GM12878 (cell line): ENCODE results near the gene C16orf95. TPM values are rescaled to one million over a fixed set of nuclear protein-coding genes. Genes with fewer than 3 reads are reported as not detected.

Source experiments
- ATAC-seq: fragments of 200-7000 bp; cut with Tn5 transposase; 3 replicates; pipeline ENCODE4 v1.9.1; 2020; ENCODE audit warnings: mild to moderate bottlenecking, moderate library complexity
- BruUV-seq: library from RNA; stranded (reverse); fragments of 400-500 nt; replicated peaks from 2 replicates; lab custom pipeline; 2021; lab: Mats Ljungman, UMichigan
- CTCF ChIA-PET: fragments of 300-600 bp; sonication (Branson Sonifier 250); formaldehyde crosslinking; extraction: SDS; loops from one replicate; lab custom pipeline; 2021; ENCODE audit warnings: inconsistent platforms; lab: Yijun Ruan, JAX
- POLR2A ChIA-PET: fragments of 350-600 bp; formaldehyde crosslinking; extraction: SDS; loops from one replicate; lab custom pipeline; 2021; ENCODE audit warnings: inconsistent platforms; lab: Charles Lee
- RAD21 ChIA-PET: fragments of 300-600 bp; sonication (Branson Sonifier 250); formaldehyde crosslinking; loops from one replicate; lab custom pipeline; 2023; ENCODE audit warnings: antibody characterized with exemption; ENCODE audit not compliant: unreplicated experiment; lab: Charles Lee
- SMC1A ChIA-PET: fragments of 300-600 bp; sonication (Branson Sonifier 250); formaldehyde crosslinking; loops from one replicate; lab custom pipeline; 2023; ENCODE audit not compliant: unreplicated experiment, uncharacterized antibody; lab: Charles Lee
- DNase-seq: peaks from one replicate; pipeline ENCODE4 v3.0.0-alpha.2; 2011; ENCODE audit warnings: low read depth, low spot score
- FAIRE-seq: peaks from 3 replicates; lab custom pipeline; 2011; peaks lifted over from hg19 to GRCh38; lab: Jason Lieb, UNC
- H2AFZ ChIP-seq: 2 replicates; pipeline ENCODE4 v1.6.0; 2011; ENCODE audit warnings: low read depth, low read length, control low read depth; ENCODE audit not compliant: control insufficient read depth
- H3K27ac ChIP-seq: 2 replicates; pipeline ENCODE4 v1.5.1; 2011; ENCODE audit warnings: control low read depth; ENCODE audit not compliant: control insufficient read depth, insufficient read depth
- H3K27me3 ChIP-seq, 2 experiments: replicated peaks in 1 of 2; 2 replicates each; pipeline versions ENCODE4 v1.6.0 to v1.6.1; 2011; ENCODE audit warnings: low read length in 1 of 2; ENCODE audit not compliant: control insufficient read depth in 2 of 2, insufficient read depth in 2 of 2
- H3K36me3 ChIP-seq, 2 experiments: 2 replicates each; pipeline ENCODE4 v1.5.1; 2011; ENCODE audit warnings: low read length in 1 of 2; ENCODE audit not compliant: control insufficient read depth in 2 of 2, insufficient read depth in 2 of 2
- H3K4me1 ChIP-seq: 2 replicates; pipeline ENCODE4 v1.6.1; 2011; ENCODE audit warnings: mild to moderate bottlenecking, low read length, moderate library complexity, mixed read lengths; ENCODE audit not compliant: control insufficient read depth, insufficient read depth
- H3K4me2 ChIP-seq: 2 replicates; pipeline ENCODE4 v1.6.0; 2011; ENCODE audit warnings: control low read depth; ENCODE audit not compliant: control insufficient read depth, insufficient read depth
- H3K4me3 ChIP-seq: fragments of 200-600 bp; sonication (generic); 2 replicates; pipeline ENCODE4 v1.5.1; 2016
- H3K79me2 ChIP-seq: 2 replicates; pipeline ENCODE4 v1.6.0; 2011; ENCODE audit warnings: low read length; ENCODE audit not compliant: control insufficient read depth, insufficient read depth
- H3K9ac ChIP-seq: 2 replicates; pipeline ENCODE4 v1.8.0; 2011; ENCODE audit warnings: low read length, control low read depth, mixed read lengths; ENCODE audit not compliant: control insufficient read depth, insufficient read depth
- H3K9me3 ChIP-seq: replicated peaks from 3 replicates; pipeline ENCODE4 v1.5.1; 2011; ENCODE audit warnings: mild to moderate bottlenecking, low read length; ENCODE audit not compliant: control insufficient read depth, insufficient read depth
- H4K20me1 ChIP-seq: 2 replicates; pipeline ENCODE4 v1.6.0; 2011; ENCODE audit not compliant: control insufficient read depth, insufficient read depth
- CHD1 ChIP-seq: IDR thresholded peaks from 2 replicates; pipeline ENCODE4 v1.6.1; 2012; ENCODE audit warnings: low read depth, low read length, improper control_type of control experiment
- CREM ChIP-seq: IDR thresholded peaks from 2 replicates; pipeline ENCODE4 v1.6.1; 2014; ENCODE audit warnings: antibody characterized with exemption, low read depth
- ESRRA ChIP-seq: IDR thresholded peaks from 2 replicates; pipeline ENCODE4 v1.6.1; 2012; ENCODE audit warnings: mild to moderate bottlenecking, low read length, improper control_type of control experiment
- MXI1 ChIP-seq: fragments of 150-350 bp; IDR thresholded peaks from 2 replicates; pipeline ENCODE4 v1.6.1; 2011; ENCODE audit warnings: low read depth, mild to moderate bottlenecking, inconsistent platforms, low read length, improper control_type of control experiment
- NFYA ChIP-seq: IDR thresholded peaks from 2 replicates; pipeline ENCODE4 v1.6.1; 2011; ENCODE audit warnings: low read depth, mild to moderate bottlenecking, low read length, improper control_type of control experiment, borderline replicate concordance
- POLR2A ChIP-seq: IDR thresholded peaks from 2 replicates; pipeline ENCODE4 v1.6.1; 2011; ENCODE audit warnings: low read depth, mild to moderate bottlenecking, low read length
- POU2F2 ChIP-seq: IDR thresholded peaks from 3 replicates; pipeline ENCODE4 v1.6.1; 2011; ENCODE audit warnings: low read depth, mild to moderate bottlenecking, low read length, borderline replicate concordance
- RAD21 ChIP-seq: IDR thresholded peaks from 2 replicates; pipeline ENCODE4 v1.6.1; 2011; ENCODE audit warnings: mild to moderate bottlenecking, low read depth, low read length, moderate library complexity; ENCODE audit not compliant: insufficient read depth
- RBBP5 ChIP-seq: fragments of 200-600 bp; sonication (generic); conservative IDR thresholded peaks from 2 replicates; pipeline ENCODE4 v1.6.1; 2016
- SMC3 ChIP-seq: IDR thresholded peaks from 2 replicates; pipeline ENCODE4 v1.6.1; 2011; ENCODE audit warnings: low read length, improper control_type of control experiment, borderline replicate concordance
- SREBF1 ChIP-seq: IDR thresholded peaks from 2 replicates; pipeline ENCODE4 v1.6.1; 2012; ENCODE audit warnings: mild to moderate bottlenecking, low read length
- TAF1 ChIP-seq: IDR thresholded peaks from 2 replicates; pipeline ENCODE4 v1.6.1; 2011; ENCODE audit warnings: mild to moderate bottlenecking, low read depth, low read length, borderline replicate concordance
- TCF3 ChIP-seq: IDR thresholded peaks from 2 replicates; pipeline ENCODE4 v1.6.1; 2012; ENCODE audit warnings: low read depth, mild to moderate bottlenecking, low read length, borderline replicate concordance; ENCODE audit not compliant: insufficient read depth
- YY1 ChIP-seq: IDR thresholded peaks from 2 replicates; pipeline ENCODE4 v1.6.1; 2011; ENCODE audit warnings: low read depth, mild to moderate bottlenecking, low read length
- WGBS: methylation state at CpG from one replicate; pipeline ENCODE4 v1.1.6; 2016; ENCODE audit warnings: low lambda C conversion rate; ENCODE audit not compliant: insufficient replicate concordance, insufficient coverage; ENCODE audit errors: missing lambda C conversion rate; 5-methylcytosine and 5-hydroxymethylcytosine counted together
- in situ Hi-C: fragments of 300-500 bp; cut with MboI; formaldehyde crosslinking; loops from 9 replicates; pipeline ENCODE4 v1.14.3; 2018; ENCODE audit warnings: mixed read lengths
- intact Hi-C: fragments of 100-400 bp; cut with micrococcal nuclease; formaldehyde crosslinking; loops from one replicate; pipeline ENCODE4 v1.14.2; 2022; ENCODE audit not compliant: unreplicated experiment
- polyA plus RNA-seq, 11 experiments: library from polyadenylated mRNA; depleted of rRNA in 4 of 11; unstranded in 6 of 11; stranded (reverse) in 5 of 11; fragments of >200 nt; fragmentation: Nextera tagmentation in 4 of 11; fragmentation: Illumina TruSeq in 1 of 11; extraction: Ambion mirVana in 4 of 11; extraction: Trizol in 1 of 11; gene quantifications; 1 replicate in 1 of 11; 2 replicates in 10 of 11; pipeline versions ENCODE4 v1.2.1 to v1.2.3, GENCODE V29; 2011 to 2016; ENCODE audit warnings: inconsistent platforms in 2 of 11, missing spikeins in 2 of 11, low read depth in 1 of 11
- total RNA-seq, 4 experiments: library from RNA; depleted of rRNA in 3 of 4; stranded (reverse); fragments of >200 nt in 3 of 4; fragmentation: Illumina TruSeq in 1 of 4; extraction: Trizol in 1 of 4; gene quantifications; 2 replicates each; pipeline versions ENCODE4 v1.2.1 to v1.2.3, GENCODE V29; 2013 to 2021
- TF ChIP-seq, protein P1 (sequence below): IDR thresholded peaks from 2 replicates; pipeline ENCODE4 v1.6.1; 2012; ENCODE audit warnings: low read length, inconsistent platforms

The C16orf95 gene
- total and polyA plus RNA-seq, 10 of the 15 experiments (the other 5 are each of a cell fraction or from before 2014, with no cell fraction given): 0.90 to 22.7 (median 6.0) TPM

DNA sequence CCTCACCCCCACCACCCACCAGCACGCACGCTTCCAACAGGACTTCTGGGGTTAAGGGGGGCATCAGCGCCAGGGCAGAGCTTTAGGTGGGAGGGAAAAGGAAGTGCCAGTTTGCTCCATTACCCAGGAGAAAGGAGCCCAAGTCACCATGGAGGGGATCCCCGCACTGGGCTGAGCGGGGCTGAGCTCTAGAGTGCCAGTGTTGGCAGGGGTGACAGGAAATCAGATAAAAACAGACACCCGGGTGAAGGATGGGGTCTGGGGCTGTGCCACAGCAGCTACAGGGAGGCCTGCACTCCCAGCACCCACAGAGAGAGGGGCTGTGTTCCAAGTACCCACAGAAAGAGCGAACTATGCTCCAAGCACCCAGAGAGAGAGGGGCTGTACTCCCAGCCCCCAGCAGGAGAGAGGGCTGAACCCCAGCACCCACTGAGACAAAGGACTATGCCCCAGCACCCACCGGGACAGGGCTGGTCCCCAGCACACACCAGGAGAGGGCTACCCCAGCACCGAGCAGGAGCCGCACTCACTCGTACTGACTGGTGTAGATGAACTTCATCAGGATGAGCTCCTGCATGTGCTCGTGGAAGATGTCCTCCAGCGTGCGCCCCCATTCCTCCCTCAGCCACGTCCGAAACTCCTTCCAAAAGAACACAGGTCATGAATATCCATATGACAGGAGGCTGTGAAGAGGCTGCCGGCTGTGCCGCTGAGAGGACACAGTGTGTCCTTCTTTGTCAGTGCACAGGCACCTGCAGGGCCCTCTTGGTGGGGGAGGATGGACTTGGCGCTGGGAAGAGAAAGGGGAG is 18.6 kb upstream of the C16orf95 start:
- CTCF ChIA-PET: no interaction called here
- Histone ChIP-seq H3K79me2 (no peaks in the 10 kb centered on the region), H3K4me2 (no peak overlapping the region), H2AFZ (no peak overlapping the region), H3K27ac (no peak overlapping the region)
- RAD21 ChIA-PET: no interaction called here
- WGBS: 86% methylated on average over 17 of the region's 19 CpGs
- in situ Hi-C loops: no loop called here
- BruUV-seq: no TSS peak
- SMC1A ChIA-PET: no interaction called here
- no peak for FAIRE-seq
- POLR2A ChIA-PET: no interaction called here
- TF ChIP-seq, protein P1, sequence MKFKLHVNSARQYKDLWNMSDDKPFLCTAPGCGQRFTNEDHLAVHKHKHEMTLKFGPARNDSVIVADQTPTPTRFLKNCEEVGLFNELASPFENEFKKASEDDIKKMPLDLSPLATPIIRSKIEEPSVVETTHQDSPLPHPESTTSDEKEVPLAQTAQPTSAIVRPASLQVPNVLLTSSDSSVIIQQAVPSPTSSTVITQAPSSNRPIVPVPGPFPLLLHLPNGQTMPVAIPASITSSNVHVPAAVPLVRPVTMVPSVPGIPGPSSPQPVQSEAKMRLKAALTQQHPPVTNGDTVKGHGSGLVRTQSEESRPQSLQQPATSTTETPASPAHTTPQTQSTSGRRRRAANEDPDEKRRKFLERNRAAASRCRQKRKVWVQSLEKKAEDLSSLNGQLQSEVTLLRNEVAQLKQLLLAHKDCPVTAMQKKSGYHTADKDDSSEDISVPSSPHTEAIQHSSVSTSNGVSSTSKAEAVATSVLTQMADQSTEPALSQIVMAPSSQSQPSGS: no peak
- no peak for TF ChIP-seq SREBF1
- no peak for TF ChIP-seq RBBP5
- TF ChIP-seq RAD21: no peak
- no peak for TF ChIP-seq SMC3
- no peak for TF ChIP-seq TCF3
- no peak for TF ChIP-seq POLR2A
- TF ChIP-seq MXI1: no peak
- no peak for TF ChIP-seq NFYA
- TF ChIP-seq TAF1: no peak
- TF ChIP-seq YY1: no peak
- no peak for TF ChIP-seq CHD1
- no peak for TF ChIP-seq CREM
- no peak for TF ChIP-seq POU2F2
- no peak for TF ChIP-seq ESRRA
- TF ChIP-seq, all 136 proteins: peak for 0
- intact Hi-C loops: no loop called here
- Histone ChIP-seq H4K20me1 (no peaks in the 10 kb centered on the region), H3K36me3 (peaks cover 6 to 26% of the 10 kb centered on the region in 2 experiments), H3K9ac (no peak overlapping the region), H3K4me3 (no peak overlapping the region), H3K4me1 (peaks cover 4% of the 10 kb centered on the region; the same call in 1 of the 2 replicates), H3K9me3 (no peaks in the 10 kb centered on the region), H3K27me3 (no peaks in the 10 kb centered on the region)
- DNase-seq (no peak), ATAC-seq (no peak)
